ENCODE measurements around the gene VPS54. TPM values are rescaled to one million over a fixed set of nuclear protein-coding genes. Genes with fewer than 3 reads are reported as not detected.

Gene VPS54
- total and polyA plus RNA-seq, 9 of the 15 experiments (the other 6 are each of a cell fraction or from before 2014, with no cell fraction given), result 4.9 to 23.2 (median 13.2) TPM

DNA sequence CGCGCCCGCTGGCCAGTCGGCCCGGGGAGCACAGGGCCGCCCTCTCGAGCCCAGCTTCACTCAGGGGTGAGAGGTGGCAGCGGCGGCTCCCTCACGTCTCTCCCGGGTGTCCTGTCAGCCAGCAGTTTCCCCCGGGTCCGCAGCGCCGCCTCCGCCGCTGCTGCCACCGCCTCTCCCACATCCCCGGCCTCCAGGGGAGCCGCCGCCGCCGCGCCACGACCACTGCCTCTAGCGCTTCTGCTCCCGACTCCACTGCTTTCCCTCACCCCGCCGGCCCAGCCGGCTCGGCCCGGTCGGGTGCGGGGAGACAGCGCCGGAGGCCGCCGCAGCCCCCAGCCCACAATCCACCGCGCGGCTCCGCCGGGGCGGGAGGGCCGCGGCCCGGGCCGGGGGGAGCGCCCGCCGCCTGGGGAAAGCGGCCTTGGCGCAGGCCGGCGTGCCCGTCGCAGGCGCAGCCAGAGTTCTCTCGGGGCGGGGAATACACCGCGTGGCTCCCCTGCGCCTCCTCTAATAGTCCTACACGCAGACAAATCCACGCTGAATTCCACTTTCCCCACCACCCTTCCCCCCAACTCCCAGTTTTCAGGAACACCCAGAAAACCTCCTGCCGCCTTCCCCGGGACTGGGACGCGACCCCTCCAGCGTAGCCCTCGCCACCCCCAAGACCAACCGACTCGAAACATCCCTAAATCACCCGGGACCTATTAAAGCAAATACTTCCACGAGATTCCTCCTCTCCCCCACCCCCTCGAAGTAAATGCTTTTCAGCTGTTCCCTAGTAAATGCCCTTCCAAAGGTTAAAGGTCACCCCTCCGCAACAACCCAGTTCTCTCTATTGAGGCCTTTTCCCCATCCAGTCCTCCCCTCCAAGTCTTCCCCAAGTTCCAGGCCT is at the start of gene VPS54 (continued):
- TF ChIP-seq, protein P1, sequence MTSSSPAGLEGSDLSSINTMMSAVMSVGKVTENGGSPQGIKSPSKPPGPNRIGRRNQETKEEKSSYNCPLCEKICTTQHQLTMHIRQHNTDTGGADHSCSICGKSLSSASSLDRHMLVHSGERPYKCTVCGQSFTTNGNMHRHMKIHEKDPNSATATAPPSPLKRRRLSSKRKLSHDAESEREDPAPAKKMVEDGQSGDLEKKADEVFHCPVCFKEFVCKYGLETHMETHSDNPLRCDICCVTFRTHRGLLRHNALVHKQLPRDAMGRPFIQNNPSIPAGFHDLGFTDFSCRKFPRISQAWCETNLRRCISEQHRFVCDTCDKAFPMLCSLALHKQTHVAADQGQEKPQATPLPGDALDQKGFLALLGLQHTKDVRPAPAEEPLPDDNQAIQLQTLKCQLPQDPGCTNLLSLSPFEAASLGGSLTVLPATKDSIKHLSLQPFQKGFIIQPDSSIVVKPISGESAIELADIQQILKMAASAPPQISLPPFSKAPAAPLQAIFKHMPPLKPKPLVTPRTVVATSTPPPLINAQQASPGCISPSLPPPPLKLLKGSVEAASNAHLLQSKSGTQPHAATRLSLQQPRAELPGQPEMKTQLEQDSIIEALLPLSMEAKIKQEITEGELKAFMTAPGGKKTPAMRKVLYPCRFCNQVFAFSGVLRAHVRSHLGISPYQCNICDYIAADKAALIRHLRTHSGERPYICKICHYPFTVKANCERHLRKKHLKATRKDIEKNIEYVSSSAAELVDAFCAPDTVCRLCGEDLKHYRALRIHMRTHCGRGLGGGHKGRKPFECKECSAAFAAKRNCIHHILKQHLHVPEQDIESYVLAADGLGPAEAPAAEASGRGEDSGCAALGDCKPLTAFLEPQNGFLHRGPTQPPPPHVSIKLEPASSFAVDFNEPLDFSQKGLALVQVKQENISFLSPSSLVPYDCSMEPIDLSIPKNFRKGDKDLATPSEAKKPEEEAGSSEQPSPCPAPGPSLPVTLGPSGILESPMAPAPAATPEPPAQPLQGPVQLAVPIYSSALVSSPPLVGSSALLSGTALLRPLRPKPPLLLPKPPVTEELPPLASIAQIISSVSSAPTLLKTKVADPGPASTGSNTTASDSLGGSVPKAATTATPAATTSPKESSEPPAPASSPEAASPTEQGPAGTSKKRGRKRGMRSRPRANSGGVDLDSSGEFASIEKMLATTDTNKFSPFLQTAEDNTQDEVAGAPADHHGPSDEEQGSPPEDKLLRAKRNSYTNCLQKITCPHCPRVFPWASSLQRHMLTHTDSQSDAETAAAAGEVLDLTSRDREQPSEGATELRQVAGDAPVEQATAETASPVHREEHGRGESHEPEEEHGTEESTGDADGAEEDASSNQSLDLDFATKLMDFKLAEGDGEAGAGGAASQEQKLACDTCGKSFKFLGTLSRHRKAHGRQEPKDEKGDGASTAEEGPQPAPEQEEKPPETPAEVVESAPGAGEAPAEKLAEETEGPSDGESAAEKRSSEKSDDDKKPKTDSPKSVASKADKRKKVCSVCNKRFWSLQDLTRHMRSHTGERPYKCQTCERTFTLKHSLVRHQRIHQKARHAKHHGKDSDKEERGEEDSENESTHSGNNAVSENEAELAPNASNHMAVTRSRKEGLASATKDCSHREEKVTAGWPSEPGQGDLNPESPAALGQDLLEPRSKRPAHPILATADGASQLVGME (CRISPR knock-in tag; IDR thresholded peaks at IDR 0.05), result no peak
- TF ChIP-seq USF2 (CRISPR knock-in tag; IDR thresholded peaks at IDR 0.05), result no peak
- TF ChIP-seq ELK3 (CRISPR knock-in tag; IDR thresholded peaks at IDR 0.05), result no peak
- TF ChIP-seq ZNF79 (CRISPR knock-in tag; IDR thresholded peaks at IDR 0.05; ENCODE audit: low read depth), result no peak
- no peak for TF ChIP-seq ZNF274 (IDR thresholded peaks at IDR 0.05; ENCODE audit: borderline replicate concordance, low read depth, low read length)
- no peak for TF ChIP-seq HES1 (IDR thresholded peaks at IDR 0.05; ENCODE audit: low read depth)
- TF ChIP-seq ETV5 (CRISPR knock-in tag; IDR thresholded peaks at IDR 0.05; ENCODE audit: low read depth), result no peak
- TF ChIP-seq RBM17 (IDR thresholded peaks at IDR 0.05; ENCODE audit: borderline replicate concordance, low read depth, low read length), result no peak
- TF ChIP-seq TAF1 (IDR thresholded peaks at IDR 0.05; ENCODE audit: control insufficient read depth, extremely low read depth, insufficient read depth, low read length, severe bottlenecking), result peak; percentile 77
- no peak for TF ChIP-seq PRMT5 (CRISPR knock-in tag; IDR thresholded peaks at IDR 0.05)
- TF ChIP-seq NR2C2 (CRISPR knock-in tag; IDR thresholded peaks at IDR 0.05), result peak; percentile 73
- peak; percentile 98 for TF ChIP-seq NR2C2 (tag; IDR thresholded peaks at IDR 0.05)
- TF ChIP-seq, protein P2, sequence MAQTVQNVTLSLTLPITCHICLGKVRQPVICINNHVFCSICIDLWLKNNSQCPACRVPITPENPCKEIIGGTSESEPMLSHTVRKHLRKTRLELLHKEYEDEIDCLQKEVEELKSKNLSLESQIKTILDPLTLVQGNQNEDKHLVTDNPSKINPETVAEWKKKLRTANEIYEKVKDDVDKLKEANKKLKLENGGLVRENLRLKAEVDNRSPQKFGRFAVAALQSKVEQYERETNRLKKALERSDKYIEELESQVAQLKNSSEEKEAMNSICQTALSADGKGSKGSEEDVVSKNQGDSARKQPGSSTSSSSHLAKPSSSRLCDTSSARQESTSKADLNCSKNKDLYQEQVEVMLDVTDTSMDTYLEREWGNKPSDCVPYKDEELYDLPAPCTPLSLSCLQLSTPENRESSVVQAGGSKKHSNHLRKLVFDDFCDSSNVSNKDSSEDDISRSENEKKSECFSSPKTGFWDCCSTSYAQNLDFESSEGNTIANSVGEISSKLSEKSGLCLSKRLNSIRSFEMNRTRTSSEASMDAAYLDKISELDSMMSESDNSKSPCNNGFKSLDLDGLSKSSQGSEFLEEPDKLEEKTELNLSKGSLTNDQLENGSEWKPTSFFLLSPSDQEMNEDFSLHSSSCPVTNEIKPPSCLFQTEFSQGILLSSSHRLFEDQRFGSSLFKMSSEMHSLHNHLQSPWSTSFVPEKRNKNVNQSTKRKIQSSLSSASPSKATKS (CRISPR knock-in tag; IDR thresholded peaks at IDR 0.05), result no peak
- TF ChIP-seq, protein P3, sequence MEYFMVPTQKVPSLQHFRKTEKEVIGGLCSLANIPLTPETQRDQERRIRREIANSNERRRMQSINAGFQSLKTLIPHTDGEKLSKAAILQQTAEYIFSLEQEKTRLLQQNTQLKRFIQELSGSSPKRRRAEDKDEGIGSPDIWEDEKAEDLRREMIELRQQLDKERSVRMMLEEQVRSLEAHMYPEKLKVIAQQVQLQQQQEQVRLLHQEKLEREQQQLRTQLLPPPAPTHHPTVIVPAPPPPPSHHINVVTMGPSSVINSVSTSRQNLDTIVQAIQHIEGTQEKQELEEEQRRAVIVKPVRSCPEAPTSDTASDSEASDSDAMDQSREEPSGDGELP (CRISPR knock-in tag; IDR thresholded peaks at IDR 0.05; ENCODE audit: borderline replicate concordance), result peak; percentile 57
- TF ChIP-seq MCM3 (IDR thresholded peaks at IDR 0.05), result no peak

Measured in K562 (cell line).